Ovary (tissue), 10 donors: Measurements from ENCODE around the gene SLC9A7. TPM values are rescaled to one million over a fixed set of nuclear protein-coding genes. Genes with fewer than 3 reads are reported as not detected.
A peak's percentile ranks its signal among the peaks of the same experiment; 100 is the strongest.

Source experiments
- DNase-seq, 5 donors: peaks; one replicate each; pipeline ENCODE4 v3.0.0-alpha.2; 2019 to 2020
- H3K27ac ChIP-seq, 2 donors: fragments of 200-600 bp; one replicate each; pipeline versions ENCODE4 v1.5.1 to v1.8.0; 2019 to 2022
- H3K27me3 ChIP-seq: fragments of 200-600 bp; one replicate; pipeline ENCODE4 v1.8.0; 2022
- H3K36me3 ChIP-seq: fragments of 200-600 bp; sonication (generic); one replicate; pipeline ENCODE4 v1.5.1; 2019
- H3K4me1 ChIP-seq: one replicate; pipeline ENCODE4 v1.8.1; 2013; ENCODE audit warnings: mild to moderate bottlenecking, moderate library complexity; ENCODE audit not compliant: insufficient read depth
- H3K4me3 ChIP-seq: fragments of 200-600 bp; sonication (generic); one replicate; pipeline ENCODE4 v1.5.1; 2017
- H3K9me3 ChIP-seq, 2 donors: fragments of 200-600 bp in 1 of 2; sonication (generic) in 1 of 2; one replicate each; pipeline versions ENCODE4 v1.5.1 to v1.8.1; 2013 to 2019; ENCODE audit warnings: mild to moderate bottlenecking in 1 of 2, moderate library complexity in 1 of 2
- EP300 ChIP-seq: sonication (generic); formaldehyde crosslinking; IDR thresholded peaks from one replicate; pipeline ENCODE4 v1.6.1; 2017; ENCODE audit warnings: antibody characterized with exemption
- POLR2A ChIP-seq: fragments of 450-650 bp; IDR thresholded peaks from one replicate; pipeline ENCODE4 v1.6.1; 2017; ENCODE audit warnings: antibody characterized with exemption, mild to moderate bottlenecking, moderate library complexity
- WGBS, 3 donors: extraction: QIAGEN DNeasy Blood & Tissue Kit in 1 of 3; methylation state at CpG; one replicate each; pipeline versions ENCODE4 v1.1.5 to v1.1.7; 2013 to 2017; 5-methylcytosine and 5-hydroxymethylcytosine counted together
- intact Hi-C, 4 donors: fragments of 100-400 bp; cut with DNase I; formaldehyde crosslinking; loops; one replicate each; pipeline versions ENCODE4 v1.11.0 to v1.15.1; 2022 to 2023
- long read RNA-seq, 3 donors: library from polyadenylated mRNA in 2 of 3; unstranded in 2 of 3; transcript quantifications; one replicate each; pipeline ENCODE4 v2.0.0 and lab custom pipeline, GENCODE V29; 2021 to 2026
- polyA plus RNA-seq, 2 donors: library from polyadenylated mRNA; stranded (reverse); fragments of 200-250 nt in 1 of 2; fragments of 350-450 nt in 1 of 2; fragmentation: Illumina TruSeq in 1 of 2; extraction: RNeasy Lipid Tissue Mini Kit (QIAGEN cat#74804) in 1 of 2; gene quantifications; one replicate each; pipeline ENCODE4 v1.2.3, GENCODE V29; 2013 to 2014
- total RNA-seq, 7 donors: library from RNA; depleted of rRNA in 2 of 7; stranded (reverse); fragments of >200 nt in 2 of 7; fragmentation: NEBNext Ultra II Directional in 3 of 7; extraction: Animal tissue kit (Norgen Biotek cat#: 25700) in 3 of 7; gene quantifications; one replicate each; pipeline versions ENCODE4 v1.1.0 to v1.2.4, GENCODE V29; 2016 to 2023
- TF ChIP-seq, protein P1 (sequence below), 3 donors: fragments of 450-650 bp in 2 of 3; fragments of 200-600 bp in 1 of 3; IDR thresholded peaks; one replicate each; pipeline versions ENCODE4 v1.5.1 to v1.8.0; 2016 to 2022; ENCODE audit warnings: antibody characterized with exemption in 3 of 3, mild to moderate bottlenecking in 1 of 3
- donor health status: DM: no; HTN: no; CAD: no; lungs with moderate emphysema.
- donor health status: DM: no; HTN: no; CAD: no.
- donor health status: Bipolar disorder and iron deficiency.
- donor health status: DM: yes; HTN: yes; CAD: no.
- donor health status: DM: no; HTN: no; CAD: no.
- donor health status: DM: yes; HTN: yes; CAD: no.

Gene SLC9A7
- total RNA-seq (10 to 100 TPM in 4 of 7 donors, 1 to 10 TPM in 3; 7.9 to 22.3 (median 10.8) TPM), polyA plus RNA-seq (1 to 10 TPM; 2.2 to 6.1 TPM)
- long read RNA-seq, donor 1, partial matches to known transcripts, result 0 of 10 reads
- long read RNA-seq, donor 1, other reads (novel, unspliced or antisense), result 10 of 10 reads
- long read RNA-seq, donor 2, result 0 reads
- long read RNA-seq, donor 3, full-length matches to known transcripts, result 1 of 10 reads
- long read RNA-seq, donor 3, partial matches to known transcripts, result 1 of 10 reads
- long read RNA-seq, donor 3, other reads (novel, unspliced or antisense), result 8 of 10 reads

DNA sequence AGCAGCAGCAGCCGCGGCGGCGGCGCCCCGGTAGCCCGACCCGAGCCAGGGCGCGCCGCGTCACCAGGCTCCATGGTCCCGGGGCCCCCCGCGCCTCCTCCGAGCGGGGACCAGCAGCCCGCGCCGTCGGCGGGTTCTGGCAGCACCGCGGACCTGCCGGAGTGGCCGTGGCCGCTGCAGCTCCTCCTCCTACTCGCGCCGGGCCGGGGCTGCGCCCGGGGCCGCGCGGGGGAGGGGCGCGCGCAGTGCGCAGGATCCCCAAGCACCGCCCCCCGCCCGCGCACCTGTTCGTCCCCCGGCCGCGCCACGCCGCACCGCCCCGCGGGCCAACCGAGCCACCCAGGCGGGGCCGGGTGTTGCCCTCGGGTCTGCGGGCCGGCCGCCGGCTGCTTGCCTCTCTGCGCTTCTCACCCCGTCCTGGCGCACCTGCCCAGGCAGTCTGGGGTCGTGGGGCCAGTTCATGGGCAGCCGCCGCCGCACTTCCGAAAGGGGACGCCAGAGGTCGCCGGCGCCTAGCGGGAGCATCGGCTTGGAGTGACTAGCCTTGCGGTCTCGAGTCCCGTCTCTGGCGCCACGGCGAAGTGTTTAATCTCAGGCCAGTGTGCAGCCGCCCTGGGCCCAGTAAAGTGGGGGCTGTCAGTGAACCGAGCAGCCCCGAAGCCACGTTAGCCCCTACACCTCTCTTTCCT lies at the start of gene SLC9A7:
TSS of gene SLC9A7 (minus strand) at position 163 of the 689 bp plus-strand sequence. CDS start at position 74, 89 bp downstream.
- peak; percentile 72 to 88 (median 80) for DNase-seq
- H3K27me3 ChIP-seq, result no peaks in the 10 kb centered on the region
- H3K4me3 ChIP-seq, result peak within 1 kb of the TSS; percentile 38
- intact Hi-C loops, result loop anchor here (2.0 to 10.0 kb wide), 3 partner anchors 38 to 276 kb away; no protein-coding TSS in a partner anchor
- 19 to 41% (median 38%) methylated on average over 26 to 85 of the region's 85 CpGs for WGBS, 3 donors
- H3K4me1 ChIP-seq, result peaks cover 3% of the 10 kb centered on the region
- H3K36me3 ChIP-seq, result no peaks in the 10 kb centered on the region
- H3K27ac ChIP-seq, result peak within 1 kb of the TSS; percentile 49
- H3K9me3 ChIP-seq, result no peaks in the 10 kb centered on the region
- TF ChIP-seq, protein P1, sequence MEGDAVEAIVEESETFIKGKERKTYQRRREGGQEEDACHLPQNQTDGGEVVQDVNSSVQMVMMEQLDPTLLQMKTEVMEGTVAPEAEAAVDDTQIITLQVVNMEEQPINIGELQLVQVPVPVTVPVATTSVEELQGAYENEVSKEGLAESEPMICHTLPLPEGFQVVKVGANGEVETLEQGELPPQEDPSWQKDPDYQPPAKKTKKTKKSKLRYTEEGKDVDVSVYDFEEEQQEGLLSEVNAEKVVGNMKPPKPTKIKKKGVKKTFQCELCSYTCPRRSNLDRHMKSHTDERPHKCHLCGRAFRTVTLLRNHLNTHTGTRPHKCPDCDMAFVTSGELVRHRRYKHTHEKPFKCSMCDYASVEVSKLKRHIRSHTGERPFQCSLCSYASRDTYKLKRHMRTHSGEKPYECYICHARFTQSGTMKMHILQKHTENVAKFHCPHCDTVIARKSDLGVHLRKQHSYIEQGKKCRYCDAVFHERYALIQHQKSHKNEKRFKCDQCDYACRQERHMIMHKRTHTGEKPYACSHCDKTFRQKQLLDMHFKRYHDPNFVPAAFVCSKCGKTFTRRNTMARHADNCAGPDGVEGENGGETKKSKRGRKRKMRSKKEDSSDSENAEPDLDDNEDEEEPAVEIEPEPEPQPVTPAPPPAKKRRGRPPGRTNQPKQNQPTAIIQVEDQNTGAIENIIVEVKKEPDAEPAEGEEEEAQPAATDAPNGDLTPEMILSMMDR (IDR thresholded peaks at IDR 0.05), result peak; percentile 54 to 95 (median 86)
- no peak for TF ChIP-seq POLR2A

DNA sequence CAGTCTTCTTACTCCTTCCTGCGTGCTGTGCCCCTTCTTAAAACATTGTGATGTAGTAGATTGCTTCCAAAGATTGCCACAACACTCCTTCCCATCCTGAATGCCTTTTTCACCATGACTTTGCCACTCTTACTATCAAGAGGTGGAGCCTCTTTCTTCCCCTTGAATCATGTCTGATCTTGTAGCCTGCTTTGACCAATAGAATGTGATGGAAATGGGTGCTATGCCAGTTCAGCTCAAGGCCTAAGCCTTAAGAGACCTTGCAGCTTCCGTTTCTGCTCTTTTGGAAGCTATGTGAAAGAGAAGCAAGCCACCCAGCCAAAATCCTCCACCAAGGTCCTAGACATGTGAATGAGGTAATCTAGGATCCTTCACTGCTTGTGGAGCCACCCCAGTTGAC lies 46.4 kb upstream of the SLC9A7 start:
- intact Hi-C loops, result no loop called here
- Histone ChIP-seq H3K9me3 (no peaks in the 10 kb centered on the region), H3K27me3 (no peaks in the 10 kb centered on the region), H3K27ac (no peak overlapping the region), H3K4me1 (no peaks in the 10 kb centered on the region), H3K36me3 (no peaks in the 10 kb centered on the region), H3K4me3 (no peak overlapping the region)
- TF ChIP-seq, protein P1 (IDR thresholded peaks at IDR 0.05), result no peak
- TF ChIP-seq POLR2A (no peak), EP300 (no peak)
- no peak for DNase-seq
- 43 to 49% (median 47%) methylated on average over 2 of the region's 2 CpGs for WGBS, 3 donors

DNA sequence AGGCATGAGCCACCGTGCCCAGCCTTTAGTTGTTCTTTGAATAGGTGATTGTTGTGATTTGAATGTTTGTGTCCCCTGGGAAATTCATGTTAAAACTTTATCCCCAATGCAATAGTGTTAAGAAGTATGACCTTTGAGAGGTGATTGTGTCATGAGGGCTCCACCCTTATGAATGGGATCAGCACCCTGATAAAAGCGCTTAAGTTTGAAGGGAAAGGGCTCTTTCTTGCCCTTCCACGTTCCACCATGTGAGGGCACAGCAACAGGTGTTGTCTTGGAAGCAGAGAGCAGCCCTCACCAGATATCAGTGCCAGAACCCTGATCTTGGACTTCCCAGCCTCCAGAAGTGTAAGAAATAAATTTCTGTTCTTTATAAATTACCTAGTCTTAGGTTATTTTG lies 44.2 kb upstream of the SLC9A7 start:
- TF ChIP-seq, protein P1 (IDR thresholded peaks at IDR 0.05), result no peak
- TF ChIP-seq POLR2A (no peak), EP300 (no peak)
- H3K27ac ChIP-seq, result no peak overlapping the region
- 51 to 58% (median 52%) methylated on average over 3 of the region's 3 CpGs for WGBS, 3 donors
- no peaks in the 10 kb centered on the region for H3K4me1 ChIP-seq
- H3K27me3 ChIP-seq, result no peaks in the 10 kb centered on the region
- no peak for DNase-seq
- intact Hi-C loops, result no loop called here
- H3K36me3 ChIP-seq, result no peaks in the 10 kb centered on the region
- H3K4me3 ChIP-seq, result no peak overlapping the region
- no peaks in the 10 kb centered on the region for H3K9me3 ChIP-seq

DNA sequence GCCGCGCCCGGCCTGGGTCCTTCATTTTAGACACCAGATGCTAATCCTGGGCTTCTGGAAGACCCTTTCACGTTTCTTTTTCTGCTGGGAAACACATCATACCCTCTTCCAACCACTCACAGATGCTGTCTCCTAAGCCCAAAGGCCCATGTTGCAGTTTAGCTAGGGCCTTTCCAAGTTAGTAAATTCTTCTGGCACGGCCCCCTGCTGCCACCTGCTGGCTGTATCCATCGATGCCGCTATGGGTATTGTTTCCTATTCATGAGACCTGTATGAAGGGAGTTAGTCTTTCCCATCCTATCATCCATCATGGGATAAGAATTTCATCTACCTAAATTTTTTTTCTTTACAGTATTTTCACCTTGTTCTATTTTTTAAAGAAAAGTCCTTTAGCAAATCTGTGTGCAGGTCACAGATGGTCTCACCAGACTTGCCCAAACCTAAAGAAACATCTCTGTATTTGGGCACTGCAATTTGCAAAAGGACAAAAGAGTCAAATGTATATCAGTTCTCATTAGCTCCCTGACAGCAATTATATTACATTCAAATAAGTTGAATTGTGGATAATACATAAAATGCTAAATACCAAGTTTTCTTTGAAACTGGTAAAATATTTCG lies 37.8 kb upstream of the SLC9A7 start:
- Histone ChIP-seq H3K27me3 (no peaks in the 10 kb centered on the region), H3K9me3 (no peaks in the 10 kb centered on the region), H3K27ac (no peak overlapping the region), H3K4me3 (no peak overlapping the region), H3K36me3 (no peaks in the 10 kb centered on the region), H3K4me1 (peaks cover 3% of the 10 kb centered on the region)
- 44 to 46% (median 45%) methylated on average over 8 of the region's 8 CpGs for WGBS, 3 donors
- intact Hi-C loops, result loop anchor here in 3 of 4 donors (2.0 to 5.0 kb wide), 2 partner anchors 38 to 39 kb away; partner anchors contain the start of gene SLC9A7 (in 3 of the 3)
- no peak for TF ChIP-seq POLR2A
- TF ChIP-seq, protein P1 (IDR thresholded peaks at IDR 0.05), result peak; percentile 19 to 71 (median 69)
- peak; percentile 71 to 86 (median 81) for DNase-seq
